Esophagus mucosa (tissue), 1 donor: Measurements from ENCODE around the gene SULT2B1. TPM values are rescaled to one million over a fixed set of nuclear protein-coding genes. Genes with fewer than 3 reads are reported as not detected.
"Not testable (repeated sequence)": the region's sequence is repeated elsewhere in the genome, so short reads cannot be mapped to it uniquely, and the experiment has no call there.

Experiments used
- ATAC-seq: fragments of 200-7000 bp; cut with Tn5 transposase; one replicate; pipeline ENCODE4 v1.9.1; 2020
- total RNA-seq: library from RNA; stranded (reverse); gene quantifications from one replicate; pipeline ENCODE4 v1.2.4, GENCODE V29; 2023
- donor health status: DM: yes; HTN: yes; CAD: no.

SULT2B1 gene
- total RNA-seq, 1 donor from 2014 or later = 245 TPM

- no peak for ATAC-seq
These were observed 21.8 kb upstream of the SULT2B1 start for GRCh38 chr19:48530066-48530720.

GRCh38 chr19:48530770-48531169 is 21.2 kb upstream of the SULT2B1 start:
- no peak for ATAC-seq

GRCh38 chr19:48533770-48534169 is 18.2 kb upstream of the SULT2B1 start:
- no peak for ATAC-seq

GRCh38 chr19:48537541-48537940 is 14.4 kb upstream of the SULT2B1 start:
- no peak for ATAC-seq

- not testable (repeated sequence) for ATAC-seq
These were observed 13.9 kb upstream of the SULT2B1 start for GRCh38 chr19:48538057-48538456.

- no peak for ATAC-seq
These were observed 12.4 kb upstream of the SULT2B1 start for GRCh38 chr19:48539503-48540096.

GRCh38 chr19:48540110-48540509 is 11.9 kb upstream of the SULT2B1 start:
- no peak for ATAC-seq

- ATAC-seq = no peak
These were observed 10.2 kb upstream of the SULT2B1 start for GRCh38 chr19:48541813-48542212.

GRCh38 chr19:48543121-48543710 is 8.8 kb upstream of the SULT2B1 start:
- peak; percentile 92 for ATAC-seq

GRCh38 chr19:48544856-48545750 is 6.9 kb upstream of the SULT2B1 start:
- peak; percentile 84 for ATAC-seq

- no peak for ATAC-seq
These were observed 4.2 kb upstream of the SULT2B1 start for GRCh38 chr19:48547722-48548121.

- ATAC-seq = no peak
These were observed 3.6 kb upstream of the SULT2B1 start for GRCh38 chr19:48548253-48548911.

- ATAC-seq = no peak
These were observed 2.6 kb upstream of the SULT2B1 start for GRCh38 chr19:48549380-48549779.

- peak; percentile 36 for ATAC-seq
These were observed 692 bp downstream of the SULT2B1 start for GRCh38 chr19:48552406-48553322.

GRCh38 chr19:48553676-48554384 is 1.9 kb downstream of the SULT2B1 start:
- no peak for ATAC-seq

GRCh38 chr19:48554385-48555091 is 2.6 kb downstream of the SULT2B1 start:
- ATAC-seq = peak; percentile 14

GRCh38 chr19:48556163-48556562 is 4.2 kb downstream of the SULT2B1 start:
- peak; percentile 25 for ATAC-seq

- ATAC-seq = no peak
These were observed 4.9 kb downstream of the SULT2B1 start for GRCh38 chr19:48556825-48557224.

- peak; percentile 88 for ATAC-seq
These were observed 6.2 kb downstream of the SULT2B1 start for GRCh38 chr19:48558018-48558684.
